Muscle of leg (tissue), 11 donors: ENCODE data around the gene GCDH. TPM values are rescaled to one million over a fixed set of nuclear protein-coding genes. Genes with fewer than 3 reads are reported as not detected.

Experiments used
- DNase-seq: peaks from one replicate; pipeline ENCODE4 v3.0.0; 2013
- H3K27ac ChIP-seq: one replicate; pipeline ENCODE4 v1.5.1; 2013; ENCODE audit warnings: mild to moderate bottlenecking, low read length, control low read depth
- H3K27me3 ChIP-seq: one replicate; pipeline ENCODE4 v1.6.1; 2013; ENCODE audit warnings: low read length; ENCODE audit not compliant: control insufficient read depth, insufficient read depth
- H3K36me3 ChIP-seq: one replicate; pipeline ENCODE4 v1.6.1; 2013; ENCODE audit warnings: low read length; ENCODE audit not compliant: control insufficient read depth, insufficient read depth
- H3K4me1 ChIP-seq: one replicate; pipeline ENCODE4 v1.6.1; 2013; ENCODE audit warnings: low read length; ENCODE audit not compliant: control insufficient read depth, insufficient read depth
- H3K4me3 ChIP-seq: one replicate; pipeline ENCODE4 v1.5.1; 2013; ENCODE audit warnings: low read length, control low read depth
- H3K9me3 ChIP-seq: replicated peaks from 2 replicates; pipeline ENCODE4 v1.6.1; 2013; ENCODE audit warnings: low read depth, low read length; ENCODE audit not compliant: control insufficient read depth
- WGBS: methylation state at CpG from one replicate; pipeline ENCODE4 v1.1.5; 2013; ENCODE audit warnings: missing lambda C conversion rate; ENCODE audit not compliant: insufficient coverage; 5-methylcytosine and 5-hydroxymethylcytosine counted together
- polyA plus RNA-seq, 8 donors: library from polyadenylated mRNA; unstranded; fragments of 120-200 nt; gene quantifications; one replicate each; pipeline versions ENCODE4 v1.2.1 to v1.2.3, GENCODE V29; 2013; ENCODE audit warnings: inconsistent platforms in 1 of 8, low replicate concordance in 1 of 8; ENCODE audit not compliant: insufficient read length in 8 of 8, insufficient read depth in 1 of 8
- total RNA-seq: library from RNA; stranded (reverse); fragments of 120-200 nt; gene quantifications from one replicate; pipeline ENCODE4 v1.2.4, GENCODE V29; 2013

The GCDH gene
- total and polyA plus RNA-seq, 9 donors: 16.8 to 43.3 (median 27.8) TPM

GRCh38 chr19:12932392-12933286, 41.7 kb downstream of the GCDH start:
- peaks cover 32% of the 10 kb centered on the region for H3K36me3 ChIP-seq
- no peak for DNase-seq

GRCh38 chr19:12933287-12934072, 42.5 kb downstream of the GCDH start, which contains the start of gene FARSA:
TSS of gene FARSA (minus strand) at chr19:12933711. CDS start at chr19:12933696, 15 bp downstream.
- peak; percentile 97 for DNase-seq
- Histone ChIP-seq H3K27ac (peak within 1 kb of the TSS; percentile 71), H3K27me3 (no peaks in the 10 kb centered on the region), H3K4me1 (peaks cover 21% of the 10 kb centered on the region), H3K9me3 (no peaks in the 10 kb centered on the region), H3K36me3 (peaks cover 24% of the 10 kb centered on the region), H3K4me3 (peak within 1 kb of the TSS; percentile 87)
- WGBS: 5% methylated on average over 45 of the region's 51 CpGs

More at GRCh38 chr19:12932392-12933286, 41.7 kb downstream of the GCDH start:
- Histone ChIP-seq H3K9me3 (no peaks in the 10 kb centered on the region), H3K4me3 (peak overlapping the region; percentile 87), H3K4me1 (peaks cover 17% of the 10 kb centered on the region), H3K27me3 (no peaks in the 10 kb centered on the region), H3K27ac (peak overlapping the region; percentile 71)
- WGBS: 20% methylated on average over 15 of the region's 16 CpGs

- H3K4me3 ChIP-seq: no peak overlapping the region
- H3K9me3 ChIP-seq: no peaks in the 10 kb centered on the region
- no peak overlapping the region for H3K27ac ChIP-seq
- 89% methylated on average over 4 of the region's 10 CpGs for WGBS
- DNase-seq: no peak
- no peaks in the 10 kb centered on the region for H3K27me3 ChIP-seq
- H3K36me3 ChIP-seq: peaks cover 18% of the 10 kb centered on the region
- H3K4me1 ChIP-seq: peaks cover 30% of the 10 kb centered on the region
Observed at GRCh38 chr19:12935071-12935470, 44.1 kb downstream of the GCDH start.

GRCh38 chr19:12936582-12936981, 45.6 kb downstream of the GCDH start:
- Histone ChIP-seq H3K27ac (no peak overlapping the region), H3K9me3 (no peaks in the 10 kb centered on the region), H3K4me3 (no peak overlapping the region), H3K27me3 (no peaks in the 10 kb centered on the region), H3K4me1 (peaks cover 40% of the 10 kb centered on the region), H3K36me3 (peaks cover 23% of the 10 kb centered on the region)
- WGBS: 77% methylated on average over 4 of the region's 7 CpGs
- no peak for DNase-seq

- Histone ChIP-seq H3K9me3 (no peaks in the 10 kb centered on the region), H3K36me3 (peaks cover 30% of the 10 kb centered on the region), H3K27me3 (no peaks in the 10 kb centered on the region), H3K27ac (peak overlapping the region; percentile 83), H3K4me1 (peaks cover 42% of the 10 kb centered on the region), H3K4me3 (peak overlapping the region; percentile 69)
- peak; percentile 67 for DNase-seq
- WGBS: 23% methylated on average over 15 of the region's 23 CpGs
Observed at GRCh38 chr19:12937093-12937926, 46.4 kb downstream of the GCDH start.

- Histone ChIP-seq H3K9me3 (no peaks in the 10 kb centered on the region), H3K4me1 (peaks cover 35% of the 10 kb centered on the region), H3K27me3 (no peaks in the 10 kb centered on the region), H3K36me3 (peaks cover 38% of the 10 kb centered on the region), H3K4me3 (peak within 1 kb of the TSS; percentile 99), H3K27ac (peak within 1 kb of the TSS; percentile 83)
- under 1% methylated on average over 56 of the region's 63 CpGs for WGBS
- peak; percentile 100 for DNase-seq
Observed at GRCh38 chr19:12937927-12938778, 47.2 kb downstream of the GCDH start, which contains the start of gene CALR. TSS of gene CALR (plus strand) at chr19:12938609. CDS start at chr19:12938680, 71 bp downstream.

GRCh38 chr19:12938779-12939601, 48.0 kb downstream of the GCDH start:
- peak; percentile 61 for DNase-seq
- H3K4me1 ChIP-seq: peaks cover 39% of the 10 kb centered on the region
- peak overlapping the region; percentile 16 for H3K27ac ChIP-seq
- peaks cover 46% of the 10 kb centered on the region for H3K36me3 ChIP-seq
- no peaks in the 10 kb centered on the region for H3K9me3 ChIP-seq
- under 1% methylated on average over 39 of the region's 54 CpGs for WGBS
- peak overlapping the region; percentile 99 for H3K4me3 ChIP-seq
- no peaks in the 10 kb centered on the region for H3K27me3 ChIP-seq

GRCh38 chr19:12939975-12940423, 49.0 kb downstream of the GCDH start:
- H3K4me1 ChIP-seq: peaks cover 39% of the 10 kb centered on the region
- peaks cover 56% of the 10 kb centered on the region for H3K36me3 ChIP-seq
- H3K9me3 ChIP-seq: no peaks in the 10 kb centered on the region
- WGBS: 20% methylated on average over 1 of the region's 10 CpGs
- no peak overlapping the region for H3K27ac ChIP-seq
- H3K27me3 ChIP-seq: no peaks in the 10 kb centered on the region
- peak overlapping the region; percentile 99 for H3K4me3 ChIP-seq
- no peak for DNase-seq
